ENCODE data around the gene FOXC1.

GRCh38 chr6:1641343-1641885 lies 31.7 kb downstream of the FOXC1 start:
- TF ChIP-seq CTCF (IDR thresholded peaks at IDR 0.05) (no peak), POLR2A (IDR thresholded peaks at IDR 0.05) (no peak)
